Measurements from ENCODE around the gene AQP4. TPM values are rescaled to one million over a fixed set of nuclear protein-coding genes. Genes with fewer than 3 reads are reported as not detected.

Gene AQP4
- polyA plus RNA-seq, 1 experiment, result not detected

DNA sequence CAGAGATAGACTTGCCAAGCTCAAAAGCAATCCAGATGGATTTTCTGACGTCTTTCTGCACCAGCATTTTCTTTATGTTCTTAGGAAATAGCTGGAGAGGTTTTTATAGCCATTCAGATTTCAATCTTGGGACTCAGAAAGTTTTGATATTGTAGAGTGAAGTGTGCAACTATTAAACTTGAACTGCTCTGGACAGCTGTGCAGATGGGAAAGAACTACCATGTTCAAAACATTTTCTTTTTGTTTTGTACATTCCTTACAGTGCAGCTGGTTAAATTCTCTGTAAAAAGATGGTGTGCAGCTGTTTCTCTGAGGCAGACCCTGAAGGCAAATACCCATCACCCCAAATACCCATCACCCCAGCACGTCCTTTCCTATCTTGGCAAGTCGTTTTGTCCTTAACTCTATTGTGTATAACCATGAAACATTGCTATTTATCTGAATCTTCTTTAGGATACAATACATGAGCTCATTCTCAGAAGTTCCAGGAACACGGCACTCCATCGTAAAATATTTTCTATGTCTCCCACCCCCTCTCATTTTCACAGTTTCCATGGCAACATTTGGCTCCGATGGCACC lies 38.8 kb downstream of the AQP4 start:
- POLR2A ChIA-PET, result no interaction called here
- no peak overlapping the region for H3K4me3 ChIP-seq (ENCODE audit: low read depth, low read length)
- no peaks in the 10 kb centered on the region for H3K27me3 ChIP-seq (ENCODE audit: control insufficient read depth, insufficient read depth, low read length)
- CTCF ChIA-PET, result no interaction called here
- no peaks in the 10 kb centered on the region for H3K36me3 ChIP-seq (ENCODE audit: control insufficient read depth, insufficient read depth, low read length)
- no peak for DNase-seq (ENCODE audit: low read depth)
- TF ChIP-seq, protein P1, sequence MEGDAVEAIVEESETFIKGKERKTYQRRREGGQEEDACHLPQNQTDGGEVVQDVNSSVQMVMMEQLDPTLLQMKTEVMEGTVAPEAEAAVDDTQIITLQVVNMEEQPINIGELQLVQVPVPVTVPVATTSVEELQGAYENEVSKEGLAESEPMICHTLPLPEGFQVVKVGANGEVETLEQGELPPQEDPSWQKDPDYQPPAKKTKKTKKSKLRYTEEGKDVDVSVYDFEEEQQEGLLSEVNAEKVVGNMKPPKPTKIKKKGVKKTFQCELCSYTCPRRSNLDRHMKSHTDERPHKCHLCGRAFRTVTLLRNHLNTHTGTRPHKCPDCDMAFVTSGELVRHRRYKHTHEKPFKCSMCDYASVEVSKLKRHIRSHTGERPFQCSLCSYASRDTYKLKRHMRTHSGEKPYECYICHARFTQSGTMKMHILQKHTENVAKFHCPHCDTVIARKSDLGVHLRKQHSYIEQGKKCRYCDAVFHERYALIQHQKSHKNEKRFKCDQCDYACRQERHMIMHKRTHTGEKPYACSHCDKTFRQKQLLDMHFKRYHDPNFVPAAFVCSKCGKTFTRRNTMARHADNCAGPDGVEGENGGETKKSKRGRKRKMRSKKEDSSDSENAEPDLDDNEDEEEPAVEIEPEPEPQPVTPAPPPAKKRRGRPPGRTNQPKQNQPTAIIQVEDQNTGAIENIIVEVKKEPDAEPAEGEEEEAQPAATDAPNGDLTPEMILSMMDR (IDR thresholded peaks at IDR 0.05; ENCODE audit: insufficient read depth, low read depth, low read length), result no peak

DNA sequence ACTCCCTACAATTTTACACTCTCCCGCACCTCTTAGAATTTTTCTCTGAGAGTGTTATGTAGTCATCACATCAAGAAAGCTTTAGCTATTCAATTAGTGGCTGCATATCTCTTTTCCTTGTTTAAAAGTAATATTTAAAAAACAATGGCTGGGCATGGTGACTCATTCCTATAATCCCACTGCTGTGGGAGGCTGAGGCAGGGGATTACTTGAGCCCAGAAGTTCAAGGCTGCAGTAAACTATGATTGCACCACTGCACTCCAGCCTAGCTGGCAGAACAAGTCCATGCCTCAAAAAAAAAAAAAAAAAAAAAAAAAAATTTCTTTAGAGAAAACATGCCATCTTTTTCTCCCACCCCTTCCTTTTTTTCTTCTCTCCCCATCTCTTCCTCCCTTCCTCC lies 44.3 kb downstream of the AQP4 start:
- POLR2A ChIA-PET, result no interaction called here
- TF ChIP-seq, protein P1 (IDR thresholded peaks at IDR 0.05; ENCODE audit: insufficient read depth, low read depth, low read length), result no peak
- CTCF ChIA-PET, result no interaction called here
- Histone ChIP-seq H3K36me3 (ENCODE audit: control insufficient read depth, insufficient read depth, low read length) (no peaks in the 10 kb centered on the region), H3K4me3 (ENCODE audit: low read depth, low read length) (no peak overlapping the region), H3K27me3 (ENCODE audit: control insufficient read depth, insufficient read depth, low read length) (no peaks in the 10 kb centered on the region)
- DNase-seq (ENCODE audit: low read depth), result no peak

DNA sequence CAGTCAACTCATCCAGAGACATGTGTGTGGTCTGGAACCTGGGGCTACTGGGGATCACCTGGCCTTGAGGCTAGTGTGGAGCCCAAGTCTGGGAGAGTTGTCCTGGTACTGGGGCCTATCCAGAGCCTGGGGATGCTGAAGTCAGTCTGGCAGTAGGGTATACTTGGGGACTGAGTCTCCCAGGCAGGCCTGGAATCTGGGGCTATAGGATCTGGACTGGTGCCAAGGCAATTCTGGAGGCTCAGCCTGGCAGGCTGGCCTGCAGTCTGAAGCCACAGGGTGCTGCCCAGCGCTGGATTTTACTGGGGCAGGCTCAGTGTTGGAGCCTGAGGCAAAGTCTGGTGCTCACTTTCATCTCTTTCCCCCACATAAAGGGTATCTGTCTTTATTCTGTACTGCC lies 46.5 kb downstream of the AQP4 start:
- H3K36me3 ChIP-seq (ENCODE audit: control insufficient read depth, insufficient read depth, low read length), result no peaks in the 10 kb centered on the region
- TF ChIP-seq, protein P1 (IDR thresholded peaks at IDR 0.05; ENCODE audit: insufficient read depth, low read depth, low read length), result no peak
- ChIA-PET CTCF (no interaction called here), POLR2A (no interaction called here)
- no peak overlapping the region for H3K4me3 ChIP-seq (ENCODE audit: low read depth, low read length)
- no peak for DNase-seq (ENCODE audit: low read depth)
- H3K27me3 ChIP-seq (ENCODE audit: control insufficient read depth, insufficient read depth, low read length), result no peaks in the 10 kb centered on the region

DNA sequence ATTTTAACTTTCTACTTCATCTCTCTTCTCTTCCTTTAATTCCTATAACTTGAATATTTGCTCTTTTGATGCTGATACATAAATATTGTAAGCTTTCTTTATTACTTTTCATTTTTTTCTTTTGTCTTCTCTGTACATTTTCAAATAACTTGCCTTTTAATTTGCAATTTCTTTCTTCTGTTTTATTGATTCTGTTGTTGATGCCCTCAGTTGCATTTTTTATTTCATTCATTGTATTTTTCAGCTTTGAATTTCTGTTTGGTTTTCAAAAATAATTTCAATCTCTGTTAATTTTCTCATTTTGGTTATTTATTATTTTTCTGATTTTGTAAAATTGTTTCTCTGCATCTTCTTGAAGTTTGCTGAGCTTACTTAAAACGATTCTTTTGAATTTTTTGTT lies 47.0 kb downstream of the AQP4 start:
- CTCF ChIA-PET, result interaction anchor here (1.1 kb wide), 1 partner anchor 42 kb away, joined by 3 read pairs; no protein-coding TSS in a partner anchor
- TF ChIP-seq, protein P1 (IDR thresholded peaks at IDR 0.05; ENCODE audit: insufficient read depth, low read depth, low read length), result no peak
- Histone ChIP-seq H3K27me3 (ENCODE audit: control insufficient read depth, insufficient read depth, low read length) (no peaks in the 10 kb centered on the region), H3K36me3 (ENCODE audit: control insufficient read depth, insufficient read depth, low read length) (no peaks in the 10 kb centered on the region), H3K4me3 (ENCODE audit: low read depth, low read length) (no peak overlapping the region)
- no peak for DNase-seq (ENCODE audit: low read depth)
- POLR2A ChIA-PET, result no interaction called here

DNA sequence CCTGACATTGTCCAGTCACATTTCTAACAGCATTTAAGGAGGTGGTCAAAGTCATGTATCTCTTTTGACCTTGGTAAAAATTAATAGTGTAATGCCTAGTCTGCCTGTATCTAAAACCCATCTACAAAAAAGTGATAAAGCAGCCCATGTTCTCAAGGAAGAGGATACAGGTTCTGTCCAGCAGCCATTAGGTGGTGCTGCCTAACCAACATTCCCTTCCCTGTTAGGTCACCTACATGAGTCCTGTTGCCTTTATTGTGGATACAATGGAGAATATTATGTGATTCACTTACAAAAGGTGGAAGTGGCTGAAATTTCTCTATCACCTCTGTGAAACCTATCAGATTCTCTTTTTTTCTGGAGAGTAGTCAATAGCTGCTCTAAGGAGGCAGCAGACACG lies 52.5 kb downstream of the AQP4 start:
- Histone ChIP-seq H3K4me3 (ENCODE audit: low read depth, low read length) (no peak overlapping the region), H3K27me3 (ENCODE audit: control insufficient read depth, insufficient read depth, low read length) (no peaks in the 10 kb centered on the region), H3K36me3 (ENCODE audit: control insufficient read depth, insufficient read depth, low read length) (no peaks in the 10 kb centered on the region)
- ChIA-PET POLR2A (no interaction called here), CTCF (no interaction called here)
- TF ChIP-seq, protein P1 (IDR thresholded peaks at IDR 0.05; ENCODE audit: insufficient read depth, low read depth, low read length), result no peak
- DNase-seq (ENCODE audit: low read depth), result no peak
